HTERT RPE-1 (cell line): Measurements from ENCODE around the gene DCN.
"Not testable (repeated sequence)": the region's sequence is repeated elsewhere in the genome, so short reads cannot be mapped to it uniquely, and the experiment has no call there.

Source experiments
- in situ Hi-C: fragments of 300-500 bp; cut with MboI; formaldehyde crosslinking; loops from 4 replicates; pipeline ENCODE4 v1.14.3; 2020; ENCODE audit warnings: low sequenced_read_pairs

The DCN gene, protein sequence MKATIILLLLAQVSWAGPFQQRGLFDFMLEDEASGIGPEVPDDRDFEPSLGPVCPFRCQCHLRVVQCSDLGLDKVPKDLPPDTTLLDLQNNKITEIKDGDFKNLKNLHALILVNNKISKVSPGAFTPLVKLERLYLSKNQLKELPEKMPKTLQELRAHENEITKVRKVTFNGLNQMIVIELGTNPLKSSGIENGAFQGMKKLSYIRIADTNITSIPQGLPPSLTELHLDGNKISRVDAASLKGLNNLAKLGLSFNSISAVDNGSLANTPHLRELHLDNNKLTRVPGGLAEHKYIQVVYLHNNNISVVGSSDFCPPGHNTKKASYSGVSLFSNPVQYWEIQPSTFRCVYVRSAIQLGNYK

DNA sequence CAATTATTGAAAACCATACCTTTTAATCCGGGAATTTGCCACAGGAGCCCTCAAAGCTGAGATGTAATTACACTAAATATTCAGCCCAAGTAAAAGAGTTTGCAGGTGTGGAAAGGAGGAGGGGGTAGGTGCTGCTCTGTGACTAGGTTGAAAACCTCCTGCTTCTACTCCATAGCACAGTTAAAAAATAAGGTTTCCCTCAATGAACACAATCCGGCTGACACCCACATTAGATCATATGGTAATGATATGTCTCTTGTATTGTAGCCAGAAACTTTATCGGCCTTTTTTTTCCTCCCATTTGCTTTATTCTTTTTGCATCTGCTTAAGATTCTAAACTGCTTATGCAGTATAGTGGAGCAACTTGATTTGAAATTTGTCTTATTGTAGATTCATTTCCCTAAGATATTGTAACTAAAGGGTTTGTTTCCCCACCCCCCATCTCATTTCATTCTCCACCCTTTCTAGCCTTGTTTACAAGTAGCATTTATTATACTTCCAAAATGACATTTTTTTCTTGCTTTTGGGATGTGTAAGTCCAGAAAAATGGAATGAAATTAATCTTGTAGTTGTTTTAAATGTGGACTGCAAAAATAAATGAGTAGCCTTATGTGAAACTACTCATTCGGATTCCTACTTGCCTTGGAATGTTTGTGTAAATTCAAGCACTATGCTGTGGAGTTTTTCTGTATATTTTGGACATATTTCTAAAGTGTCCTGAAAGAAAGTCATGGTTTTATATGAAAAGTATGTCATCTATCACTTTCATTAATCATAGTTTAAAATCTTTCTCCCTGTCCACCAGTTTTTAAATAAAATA lies at the start of gene DCN:
TSS of gene DCN (minus strand) at position 182 of the 820 bp plus-strand sequence. CDS start 4,265 bp downstream, outside the sequence.
- in situ Hi-C loops: no loop called here

DNA sequence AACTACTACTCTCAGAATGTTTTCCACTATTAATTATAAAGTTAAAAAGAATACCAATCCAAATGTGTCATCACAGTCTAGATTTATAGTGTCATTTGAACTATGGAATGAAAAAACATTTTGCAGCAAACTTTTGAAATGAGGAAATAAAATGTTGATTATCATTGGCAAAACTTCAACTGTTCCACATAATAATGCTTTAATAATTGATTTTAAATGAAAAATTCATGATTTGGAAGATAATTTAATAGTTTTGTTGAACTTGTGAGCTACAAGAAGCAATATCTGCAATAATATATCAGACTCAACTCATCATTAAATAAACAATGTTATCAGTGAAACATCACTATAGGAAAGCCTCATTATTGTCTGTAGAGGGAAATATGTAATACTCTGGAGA lies 48.2 kb upstream of the DCN start:
- in situ Hi-C loops: no loop called here

DNA sequence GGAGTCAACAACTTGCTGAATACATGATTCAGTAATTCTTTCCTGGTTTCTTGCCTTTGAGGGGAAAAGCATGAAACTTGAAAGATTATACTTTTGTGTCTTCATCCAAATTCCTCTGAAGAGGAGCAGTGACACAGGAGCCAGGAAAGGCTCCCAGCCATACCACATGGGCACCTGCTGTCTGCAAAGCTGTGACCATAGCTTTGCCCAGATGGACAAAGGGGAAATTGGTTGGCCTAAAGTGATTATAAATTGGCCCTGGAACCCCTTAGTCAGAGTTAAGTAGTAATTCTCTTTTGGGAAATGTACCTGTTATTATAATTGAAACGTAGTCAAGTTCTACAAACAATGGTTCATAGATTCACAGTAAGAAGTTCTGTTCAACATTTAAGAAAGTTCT lies 44.3 kb upstream of the DCN start:
- in situ Hi-C loops: no loop called here

DNA sequence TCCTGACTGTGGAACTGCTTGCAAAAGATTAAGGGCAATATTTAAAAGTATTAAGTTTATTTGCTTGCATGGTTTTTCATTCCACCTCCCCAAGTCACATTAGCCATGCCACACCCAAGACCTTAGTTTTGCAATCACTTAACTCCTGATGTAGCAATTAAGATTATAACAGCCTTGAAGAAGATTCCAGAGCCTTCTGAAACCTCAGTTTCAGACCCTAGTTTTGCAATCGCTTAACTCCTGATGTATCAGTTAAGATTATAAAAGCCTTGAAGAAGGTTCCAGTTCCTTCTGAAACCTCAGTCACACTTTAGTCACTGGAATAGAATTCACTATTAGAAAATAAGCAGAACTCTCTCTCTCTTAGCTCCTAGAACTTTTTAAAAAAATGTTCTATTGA lies 42.7 kb upstream of the DCN start:
- in situ Hi-C loops: no loop called here

DNA sequence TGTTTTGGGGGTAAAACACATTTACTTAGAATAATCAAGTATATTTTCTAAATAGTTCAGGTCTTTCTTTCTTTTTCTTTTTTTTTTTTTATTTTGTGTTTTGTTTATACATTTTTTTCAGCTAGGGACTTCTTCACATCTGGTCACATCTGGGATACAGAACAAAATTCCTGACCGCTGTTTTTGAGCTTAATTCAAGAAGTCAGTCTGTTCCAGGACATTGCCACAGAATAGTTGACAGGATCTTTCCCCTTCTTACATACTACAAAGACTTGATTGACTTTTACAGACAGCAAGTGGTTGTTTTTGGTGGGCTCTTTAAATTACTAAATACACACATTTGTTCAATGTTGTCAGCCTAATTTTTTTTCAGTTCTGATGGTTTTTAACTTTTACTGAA lies 41.8 kb upstream of the DCN start:
- in situ Hi-C loops: no loop called here

DNA sequence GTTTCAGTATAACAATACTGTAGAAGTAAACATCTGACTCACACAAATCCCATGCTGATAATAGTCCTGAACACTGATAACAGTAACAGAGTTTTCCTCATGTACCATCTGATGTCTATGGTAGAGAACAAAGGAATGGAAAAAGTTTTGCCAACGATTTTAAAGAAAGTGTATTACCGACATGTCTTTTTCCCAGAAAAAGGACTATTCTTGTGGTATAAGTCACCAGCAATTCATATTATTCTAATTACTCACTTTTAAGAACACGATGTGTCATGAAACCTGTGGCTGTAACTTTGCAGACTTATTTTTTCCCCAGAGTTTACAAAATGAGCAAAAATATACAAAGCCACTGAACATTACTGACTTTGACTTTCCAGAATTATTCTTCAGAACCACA lies 40.1 kb upstream of the DCN start:
- in situ Hi-C loops: no loop called here

DNA sequence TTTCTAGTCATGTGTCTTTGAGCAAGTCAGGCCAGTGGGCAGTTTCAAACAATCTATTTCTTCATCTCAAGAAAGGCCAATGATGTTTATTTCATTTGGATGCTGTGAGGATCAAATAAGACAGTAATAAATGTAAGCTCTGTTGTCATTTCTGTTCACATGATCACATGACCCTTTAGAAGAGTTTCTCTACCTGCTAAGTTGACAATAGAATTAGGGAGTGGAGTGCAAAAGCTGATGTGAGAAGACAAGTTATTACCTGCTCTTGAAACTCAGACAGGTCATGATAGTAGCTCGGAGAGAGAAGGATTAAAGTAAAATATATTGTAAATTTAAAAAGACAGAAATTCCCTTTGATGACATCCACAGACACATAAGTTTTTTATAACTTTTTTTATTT lies 37.3 kb upstream of the DCN start:
- in situ Hi-C loops: no loop called here

DNA sequence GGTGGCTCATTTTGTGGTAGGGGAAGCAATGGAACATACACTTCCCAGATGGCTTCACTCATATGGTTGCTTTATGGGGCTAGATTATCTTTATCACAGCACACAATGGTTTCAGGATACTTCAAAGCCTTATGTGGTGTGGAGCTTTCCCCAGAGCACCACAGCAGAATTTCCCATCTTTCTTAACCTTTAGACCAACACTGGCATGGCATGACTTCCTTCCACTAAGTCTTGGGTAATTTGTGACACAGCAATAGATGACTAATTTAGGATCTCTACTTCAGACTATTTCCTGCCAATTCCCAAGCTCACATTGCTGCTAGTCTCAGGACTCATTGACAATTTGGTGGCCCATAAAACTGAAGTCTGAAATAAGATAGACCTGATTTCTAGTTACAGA lies 36.9 kb upstream of the DCN start:
- in situ Hi-C loops: no loop called here

DNA sequence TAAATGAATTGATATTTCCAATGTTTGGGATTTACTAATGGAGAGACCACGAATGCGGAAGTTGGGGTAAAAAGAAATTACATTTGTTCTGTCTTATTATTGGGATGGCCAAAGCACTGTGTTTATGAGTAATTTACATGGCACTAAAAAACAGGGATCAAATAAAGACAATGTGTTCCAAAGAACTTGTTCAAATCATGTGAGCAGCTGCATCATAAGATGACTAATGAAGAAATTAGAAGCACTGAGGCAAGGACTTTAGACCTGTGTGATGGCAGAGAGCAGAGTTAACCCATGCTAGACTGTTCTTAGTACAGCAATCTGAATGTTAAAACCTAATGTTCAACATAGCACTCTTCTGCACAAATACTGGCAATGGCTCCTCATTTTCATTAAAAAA lies 34.3 kb upstream of the DCN start:
- in situ Hi-C loops: no loop called here

DNA sequence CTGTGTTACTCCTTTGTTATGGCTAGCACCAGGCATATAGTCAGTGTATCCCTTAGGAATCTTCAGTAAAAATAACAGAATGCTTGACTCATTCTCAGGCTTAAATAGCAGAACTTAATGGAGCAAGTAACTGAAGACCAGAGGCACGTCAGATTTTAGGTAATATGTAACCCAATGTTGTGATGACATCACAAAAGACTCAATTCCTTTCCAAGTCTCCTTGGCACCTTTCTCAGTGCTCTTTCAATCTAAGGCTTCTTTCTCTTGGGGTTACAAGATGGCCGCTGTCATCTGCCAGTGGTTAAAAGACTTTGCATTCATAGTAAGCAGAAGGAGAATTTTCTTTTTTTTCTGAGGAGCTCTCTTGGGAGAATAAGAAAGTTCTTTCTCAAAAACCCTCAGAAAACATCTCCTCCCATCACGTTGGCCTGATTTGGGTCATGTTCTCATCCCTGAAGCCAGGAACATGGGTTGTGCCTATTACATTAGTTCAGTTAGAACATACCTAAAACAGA lies 33.4 kb upstream of the DCN start:
- in situ Hi-C loops: no loop called here

DNA sequence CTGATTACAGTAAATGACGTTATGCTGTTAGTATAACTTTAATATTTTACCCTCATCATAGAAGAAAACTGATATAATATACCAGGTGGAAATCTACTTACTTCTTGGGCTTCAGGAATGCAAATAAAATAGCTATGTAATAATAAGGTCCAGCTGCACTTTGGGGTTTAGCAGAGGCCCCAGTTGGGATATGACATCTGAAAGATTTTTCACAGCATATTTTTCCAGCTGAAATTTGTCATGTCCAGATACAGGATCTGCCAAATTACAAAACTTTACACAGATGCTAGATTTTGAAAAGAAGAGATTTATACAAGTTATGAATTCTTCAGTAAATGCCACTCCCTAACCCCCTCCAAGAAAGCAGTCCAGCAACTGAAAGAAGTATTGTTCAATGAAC lies 29.2 kb upstream of the DCN start:
- in situ Hi-C loops: no loop called here

DNA sequence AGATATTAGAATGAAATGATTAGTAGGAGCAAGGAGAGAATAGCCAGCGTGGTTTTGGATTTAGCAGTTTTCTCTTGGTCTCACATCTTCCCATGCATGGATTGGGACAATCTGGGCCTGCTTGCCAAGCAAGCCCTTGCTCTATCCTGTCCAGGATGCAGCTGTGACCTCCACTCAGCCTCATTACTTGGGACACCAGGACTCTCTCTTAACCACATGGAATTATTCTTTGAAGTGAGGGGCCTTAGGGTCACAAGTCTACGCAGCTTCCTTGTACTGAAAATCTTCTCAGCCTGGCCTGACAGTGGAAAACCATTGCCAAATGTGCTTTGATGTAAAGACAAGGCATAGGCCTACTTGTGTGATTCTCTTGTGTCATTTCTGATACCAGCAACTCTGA lies 28.0 kb upstream of the DCN start:
- in situ Hi-C loops: no loop called here

DNA sequence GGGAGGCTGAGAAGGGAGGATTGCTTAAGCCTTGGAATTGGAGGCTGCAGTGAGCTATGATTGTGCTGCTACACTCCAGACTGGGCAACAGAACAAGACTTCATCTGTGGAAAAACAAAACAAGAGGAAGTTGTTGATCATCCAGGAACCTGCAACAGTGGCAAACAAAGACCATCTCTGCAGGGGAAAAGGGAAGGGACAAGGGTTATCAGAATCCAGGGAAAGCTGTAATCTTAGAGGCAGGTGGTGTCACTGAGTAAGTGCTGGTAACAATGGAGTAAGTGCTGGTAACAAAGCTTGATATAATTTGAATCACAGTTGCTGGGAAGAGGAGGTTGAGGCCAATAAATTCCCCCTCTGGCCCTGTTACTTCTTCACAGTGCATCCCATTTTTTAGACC lies 27.5 kb upstream of the DCN start:
- in situ Hi-C loops: no loop called here

DNA sequence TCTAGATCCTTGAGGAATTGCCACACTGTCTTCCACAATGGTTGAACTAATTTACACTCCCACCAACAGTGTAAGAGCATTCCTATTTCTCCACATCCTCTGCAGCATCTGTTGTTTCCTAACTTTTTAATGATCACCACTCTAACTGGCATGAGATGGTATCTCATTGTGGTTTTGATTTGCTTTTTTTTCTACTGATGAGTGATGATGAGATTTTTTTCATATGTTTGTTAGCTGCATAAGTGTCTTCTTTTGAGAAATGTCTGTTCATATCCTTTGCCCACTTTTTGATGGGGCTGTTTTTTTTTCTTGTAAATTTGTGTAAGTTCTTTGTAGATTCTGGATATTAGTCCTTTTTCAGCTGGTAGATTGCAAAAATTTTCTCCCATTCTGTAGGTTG lies 24.7 kb upstream of the DCN start:
- in situ Hi-C loops: not testable (repeated sequence)

DNA sequence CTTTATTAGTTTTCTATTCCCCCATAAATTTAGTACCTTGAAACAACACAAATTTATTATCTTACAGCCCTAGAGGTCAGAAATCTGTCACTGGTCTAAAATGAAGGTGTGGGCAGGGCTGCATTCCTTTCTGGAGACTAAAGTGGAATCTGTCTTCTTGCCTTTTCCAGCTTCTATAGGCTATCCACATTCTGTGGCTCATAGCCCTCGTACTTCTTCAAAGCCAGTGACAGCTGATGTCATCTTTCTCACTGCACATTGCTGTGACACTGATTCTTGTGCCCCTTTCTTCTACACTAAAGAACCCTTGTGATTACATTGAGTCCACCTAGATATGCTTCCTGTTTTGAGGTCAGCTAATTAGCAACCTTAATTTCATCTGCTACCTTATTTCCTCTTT lies 23.2 kb upstream of the DCN start:
- in situ Hi-C loops: no loop called here

DNA sequence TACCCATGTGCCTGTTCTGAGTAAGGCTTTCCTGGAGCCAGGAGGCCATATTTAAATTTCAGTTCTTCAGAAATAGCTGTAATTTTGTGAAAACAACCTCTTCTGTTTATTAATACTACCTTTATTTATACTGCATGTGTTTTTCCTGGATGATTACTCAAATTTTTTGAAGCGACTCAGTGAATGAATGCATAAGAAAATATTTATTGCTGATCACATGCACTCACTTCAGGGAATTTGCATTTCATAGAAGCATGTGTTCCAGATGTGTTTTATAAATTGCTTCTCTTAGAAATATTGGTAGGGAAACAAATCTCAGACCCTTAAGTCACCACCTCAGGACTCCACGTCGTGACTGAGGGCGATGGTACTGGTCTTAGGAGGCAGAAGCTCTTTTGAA lies 21.8 kb upstream of the DCN start:
- in situ Hi-C loops: no loop called here

DNA sequence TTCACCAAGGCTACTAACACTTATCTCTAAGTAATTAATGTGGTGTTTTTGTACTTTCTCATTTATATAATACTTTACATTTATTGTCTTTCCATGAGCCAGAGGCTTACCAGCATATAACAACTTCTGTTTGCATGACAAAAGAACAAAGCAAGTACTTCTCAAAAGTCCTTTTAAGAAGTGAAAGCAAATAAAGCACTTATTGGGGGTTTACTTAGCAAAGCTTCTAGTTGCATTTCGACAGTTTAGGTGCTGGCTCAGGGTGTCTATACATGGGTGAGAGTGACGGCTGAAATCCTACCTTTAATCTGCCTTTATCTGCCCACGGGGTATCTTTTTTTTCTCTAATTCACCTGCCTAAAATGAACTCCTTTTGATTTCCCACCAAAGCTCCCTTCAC lies 21.0 kb upstream of the DCN start:
- in situ Hi-C loops: no loop called here

DNA sequence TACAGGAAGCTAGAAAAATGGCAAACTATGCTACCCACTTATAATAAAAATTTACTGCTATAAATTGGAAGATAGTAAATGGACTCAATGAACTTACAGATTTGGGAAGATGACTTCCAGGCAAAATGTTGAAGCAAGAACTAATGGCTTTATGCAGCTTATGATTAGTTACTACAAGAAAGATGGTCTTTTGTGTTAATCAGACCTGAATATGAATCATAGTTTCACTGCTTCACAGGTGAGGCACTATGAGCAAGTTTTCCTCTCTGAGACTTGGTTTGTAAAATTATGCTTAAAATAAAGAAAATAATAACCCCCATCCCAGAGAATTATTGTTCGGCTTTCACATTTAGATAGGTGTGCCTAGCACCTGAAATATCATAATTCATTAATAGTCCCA lies 19.8 kb upstream of the DCN start:
- in situ Hi-C loops: no loop called here

DNA sequence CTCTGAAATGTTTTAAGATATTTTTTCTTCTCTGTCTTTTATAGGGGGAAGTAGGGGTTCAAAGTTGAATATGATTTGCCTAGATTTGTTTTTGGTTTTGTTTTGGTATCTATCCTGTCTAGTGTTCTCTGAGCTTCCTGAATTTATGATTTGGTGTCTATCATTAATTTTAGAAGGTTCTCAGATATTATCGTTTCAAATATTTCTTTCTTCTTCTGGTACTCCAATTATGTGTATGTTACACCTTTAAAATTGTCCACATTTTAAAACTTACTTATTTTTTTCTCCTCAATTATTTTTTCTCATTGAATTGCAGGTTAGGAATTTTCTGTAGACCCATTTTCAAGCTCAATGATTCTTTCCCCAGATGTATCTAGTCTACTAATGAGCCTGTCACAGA lies 13.8 kb upstream of the DCN start:
- in situ Hi-C loops: no loop called here

DNA sequence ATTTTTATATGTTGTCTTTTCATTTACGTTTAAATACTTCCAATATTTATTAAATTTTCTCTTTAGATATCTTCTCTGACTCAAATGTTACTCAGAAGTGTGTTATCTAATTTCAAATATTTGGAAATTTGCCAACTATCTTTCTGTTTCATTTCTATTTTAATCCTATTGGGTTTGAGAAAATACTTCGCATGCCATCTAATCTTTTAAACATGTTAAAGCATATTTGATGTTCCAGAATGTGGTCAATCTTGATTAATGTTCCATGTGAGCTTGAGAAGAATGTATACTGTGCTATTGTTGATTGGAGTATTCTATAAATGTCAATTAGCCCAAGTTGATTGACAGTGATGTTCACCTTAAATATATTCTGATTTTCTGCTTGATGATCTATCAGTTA lies 11.9 kb upstream of the DCN start:
- in situ Hi-C loops: no loop called here

DNA sequence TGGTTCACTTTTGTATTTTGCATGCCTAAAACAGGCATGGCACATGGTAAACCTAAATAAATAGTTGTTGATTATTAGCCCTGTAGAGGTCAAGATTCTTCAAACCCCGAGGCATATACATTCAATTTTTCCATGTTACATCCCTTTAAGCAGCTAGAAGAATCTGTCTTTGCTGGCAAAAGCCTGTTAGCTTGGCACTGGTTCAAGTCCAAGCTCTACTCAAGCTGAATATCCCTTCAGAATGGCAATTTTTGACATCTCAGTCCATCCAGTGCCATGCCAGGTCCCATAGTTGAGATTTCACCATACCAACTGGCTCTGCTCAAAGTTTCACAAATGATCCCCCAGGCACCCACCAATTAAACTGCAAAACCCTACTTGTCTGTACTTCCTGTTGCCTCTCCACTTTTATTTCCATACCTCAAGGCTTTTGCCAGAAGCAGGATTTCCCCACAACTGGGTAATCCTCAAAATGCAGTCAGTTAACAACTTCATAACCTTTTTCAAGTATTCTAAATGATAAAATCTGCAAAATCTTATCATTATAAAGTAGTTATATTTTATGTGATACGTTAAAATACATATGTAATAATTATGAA lies 9.0 kb upstream of the DCN start:
- in situ Hi-C loops: no loop called here

DNA sequence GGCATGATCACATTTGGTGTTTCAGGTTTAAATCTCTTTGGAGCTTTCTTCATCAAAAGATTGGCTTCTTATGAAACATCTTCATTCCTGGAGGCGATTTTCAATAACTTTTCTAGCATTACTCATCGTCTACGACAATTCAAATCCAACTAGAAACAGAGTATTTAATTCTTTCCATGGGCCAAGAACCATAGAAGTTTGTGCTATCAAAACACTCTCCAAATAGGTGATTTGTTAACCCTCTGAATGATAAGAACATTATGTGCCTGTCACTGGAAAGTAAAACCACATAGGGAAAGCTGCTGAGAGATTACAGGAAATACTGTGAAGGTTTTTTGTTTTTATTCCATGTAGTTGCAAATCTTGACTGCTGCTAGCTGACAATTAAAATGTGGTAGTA lies 6.9 kb upstream of the DCN start:
- in situ Hi-C loops: no loop called here
